Retinal pigment epithelial cell (primary cell): ENCODE measurements around the gene AGR3.

ENCODE experiments used
- DNase-seq: peaks from one replicate; pipeline ENCODE4 v3.0.0-alpha.2; 2010; ENCODE audit warnings: low read depth
- H3K4me3 ChIP-seq: 2 replicates; pipeline ENCODE4 v1.5.1; 2011; ENCODE audit warnings: mild to moderate bottlenecking, low read length, control low read depth, moderate library complexity
- CTCF ChIP-seq: conservative IDR thresholded peaks from 2 replicates; pipeline ENCODE4 v1.5.1; 2011; ENCODE audit warnings: low read depth, low read length, control low read depth, inconsistent platforms

The AGR3 gene

GRCh38 chr7:16921644-16922257 is 40.0 kb upstream of the AGR3 start:
- TF ChIP-seq CTCF = no peak
- peak; percentile 51 for DNase-seq
- no peak overlapping the region for H3K4me3 ChIP-seq

GRCh38 chr7:16921151-16921550 is 39.4 kb upstream of the AGR3 start:
- DNase-seq = no peak
- no peak for TF ChIP-seq CTCF
- no peak overlapping the region for H3K4me3 ChIP-seq

GRCh38 chr7:16919440-16919839 is 37.7 kb upstream of the AGR3 start:
- no peak for DNase-seq
- no peak overlapping the region for H3K4me3 ChIP-seq
- TF ChIP-seq CTCF = no peak

GRCh38 chr7:16918288-16918895 is 36.6 kb upstream of the AGR3 start:
- H3K4me3 ChIP-seq = no peak overlapping the region
- peak; percentile 58 for TF ChIP-seq CTCF
- DNase-seq = no peak

- DNase-seq = no peak
- no peak for TF ChIP-seq CTCF
- H3K4me3 ChIP-seq = no peak overlapping the region
Observed at GRCh38 chr7:16916738-16917137, 35.0 kb upstream of the AGR3 start.

GRCh38 chr7:16916105-16916639 is 34.4 kb upstream of the AGR3 start:
- no peak overlapping the region for H3K4me3 ChIP-seq
- DNase-seq = no peak
- no peak for TF ChIP-seq CTCF

- no peak overlapping the region for H3K4me3 ChIP-seq
- peak; percentile 54 for DNase-seq
- no peak for TF ChIP-seq CTCF
Observed at GRCh38 chr7:16915405-16915804, 33.6 kb upstream of the AGR3 start.
